NCI-H1436 treated with DMSO at 0.1 percent for 48 hours (cell line): ENCODE results near the gene TBCC.
A peak's percentile ranks its signal among the peaks of the same experiment; 100 is the strongest.
"Not testable (repeated sequence)": the region's sequence is repeated elsewhere in the genome, so short reads cannot be mapped to it uniquely, and the experiment has no call there.

Experiments used
- DNase-seq: peaks from one replicate; lab custom pipeline; 2025; lab: John Stamatoyannopoulos, UW

Gene TBCC

DNA sequence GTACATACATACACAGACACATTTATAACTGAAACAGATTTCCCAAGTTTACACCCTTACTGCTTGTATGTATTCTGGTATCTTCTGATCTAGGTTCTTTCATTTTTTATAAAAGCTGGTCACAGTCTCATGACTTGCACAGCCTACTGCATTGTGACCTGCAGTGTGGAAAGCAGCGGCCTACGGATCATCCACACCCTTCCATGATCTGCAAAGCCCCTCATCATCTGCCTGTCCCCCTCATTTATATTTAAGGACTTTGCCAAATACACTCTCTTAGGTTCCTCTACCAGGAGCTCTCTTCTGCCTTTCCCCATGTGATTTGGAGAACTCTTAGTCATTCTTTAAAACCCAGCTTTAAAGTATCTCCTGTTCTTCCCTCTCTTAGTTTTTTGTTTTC lies 23.9 kb upstream of the TBCC start:
- no peak for DNase-seq

DNA sequence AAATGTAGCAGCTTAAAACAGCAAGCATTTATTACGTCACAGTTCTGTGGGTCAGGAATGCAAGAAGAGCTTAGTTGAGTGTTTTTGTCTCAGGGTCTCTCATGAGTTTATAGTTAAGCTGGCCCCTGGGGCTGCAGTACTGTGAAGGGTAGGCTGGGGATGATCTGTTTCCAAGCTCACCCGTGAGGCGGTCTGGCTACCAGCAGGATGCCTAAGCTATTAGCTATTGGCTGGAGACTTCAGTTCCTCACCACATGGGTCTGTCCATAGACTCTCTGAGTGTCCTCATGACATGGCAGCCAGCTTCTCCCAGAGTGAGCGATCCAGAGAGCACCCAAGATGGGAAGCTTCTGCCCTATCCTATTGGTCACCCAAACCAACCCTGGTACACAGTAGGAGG lies 23.1 kb upstream of the TBCC start:
- DNase-seq: no peak

GRCh38 chr6:42766163-42766670 lies 20.3 kb upstream of the TBCC start:
- DNase-seq: no peak

GRCh38 chr6:42764911-42765648 lies 19.2 kb upstream of the TBCC start:
- DNase-seq: no peak

GRCh38 chr6:42762950-42763349 lies 17.0 kb upstream of the TBCC start:
- no peak for DNase-seq

DNA sequence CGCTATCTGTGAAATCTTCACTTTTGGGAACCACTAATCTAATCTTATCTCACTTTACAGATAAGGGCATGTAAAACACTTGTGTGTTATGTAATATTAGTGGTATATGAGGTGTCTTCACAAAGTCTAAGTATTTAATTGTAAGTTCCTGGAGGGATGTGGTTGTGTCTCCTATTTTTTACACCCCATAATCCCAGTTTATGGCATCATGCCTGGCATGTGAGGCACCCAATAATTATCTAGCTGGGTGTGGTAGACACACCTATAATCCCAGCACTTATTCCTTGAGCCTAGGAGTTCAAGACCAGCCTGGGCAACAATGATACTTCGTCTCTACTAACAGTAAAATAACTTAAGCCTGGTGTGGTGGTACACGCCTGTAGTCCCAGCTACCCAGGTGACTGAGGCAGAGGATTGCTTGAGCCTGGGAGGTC lies 16.5 kb upstream of the TBCC start:
- no peak for DNase-seq

DNA sequence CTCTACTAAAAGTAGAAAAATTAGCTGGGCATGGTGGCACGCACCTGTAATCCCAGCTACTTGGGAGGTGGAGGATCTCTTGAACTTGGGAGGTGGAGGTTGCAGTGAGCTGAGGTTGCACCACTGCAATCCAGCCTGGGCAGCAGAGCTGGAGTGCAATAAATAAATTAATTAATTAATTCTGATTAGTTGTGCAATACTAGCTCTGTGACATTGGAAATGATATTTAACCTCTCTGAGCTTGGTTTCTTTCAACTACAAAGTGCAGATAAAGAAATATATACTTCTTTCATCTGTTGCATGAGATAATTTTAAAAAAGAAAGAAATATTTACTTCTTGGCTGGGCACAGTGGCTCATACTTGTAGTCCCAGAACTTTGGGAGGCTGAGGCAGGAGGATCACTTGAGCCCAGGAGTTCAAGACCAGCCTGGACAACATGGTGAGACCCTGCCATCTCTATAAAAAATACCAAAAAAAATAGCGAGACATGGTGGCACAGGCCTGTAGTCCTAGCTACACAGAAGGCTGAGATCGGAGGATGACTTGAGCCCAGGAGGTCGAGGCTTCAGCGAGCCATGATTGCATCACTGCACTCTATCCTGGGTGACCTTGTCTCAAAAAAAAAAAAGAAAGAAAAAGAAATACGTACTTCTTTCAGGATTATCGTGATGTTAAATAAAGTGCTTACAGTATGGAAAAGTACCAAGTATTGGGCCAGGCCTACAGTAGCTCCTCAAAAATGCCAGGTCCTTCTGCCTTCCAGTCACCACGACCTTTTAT lies 15.6 kb upstream of the TBCC start:
- no peak for DNase-seq

- DNase-seq: no peak
Observed at GRCh38 chr6:42758756-42759430, 13.0 kb upstream of the TBCC start.

- no peak for DNase-seq
Observed at GRCh38 chr6:42756722-42757121, 10.8 kb upstream of the TBCC start.

DNA sequence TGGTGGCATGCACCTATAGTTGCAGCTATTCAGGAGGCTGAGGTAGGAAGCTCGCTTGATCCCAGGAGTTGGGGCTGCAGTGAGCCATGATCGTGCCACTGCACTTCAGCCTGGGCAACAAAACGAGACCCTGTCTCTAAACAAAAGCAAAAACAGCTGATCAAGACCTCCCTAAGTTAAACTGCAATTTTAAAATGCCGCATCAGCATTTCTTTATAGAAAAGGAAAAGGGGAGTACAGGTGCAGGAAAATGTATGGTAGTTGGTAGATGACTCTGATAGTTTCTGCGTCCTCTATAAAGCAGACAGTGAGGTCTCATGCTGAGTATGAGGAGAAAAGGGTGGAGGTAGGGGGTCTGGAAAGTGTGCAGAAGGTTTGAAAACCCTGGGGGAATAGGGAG lies 8.9 kb upstream of the TBCC start:
- DNase-seq: no peak

GRCh38 chr6:42751055-42751454 lies 5.2 kb upstream of the TBCC start:
- no peak for DNase-seq

DNA sequence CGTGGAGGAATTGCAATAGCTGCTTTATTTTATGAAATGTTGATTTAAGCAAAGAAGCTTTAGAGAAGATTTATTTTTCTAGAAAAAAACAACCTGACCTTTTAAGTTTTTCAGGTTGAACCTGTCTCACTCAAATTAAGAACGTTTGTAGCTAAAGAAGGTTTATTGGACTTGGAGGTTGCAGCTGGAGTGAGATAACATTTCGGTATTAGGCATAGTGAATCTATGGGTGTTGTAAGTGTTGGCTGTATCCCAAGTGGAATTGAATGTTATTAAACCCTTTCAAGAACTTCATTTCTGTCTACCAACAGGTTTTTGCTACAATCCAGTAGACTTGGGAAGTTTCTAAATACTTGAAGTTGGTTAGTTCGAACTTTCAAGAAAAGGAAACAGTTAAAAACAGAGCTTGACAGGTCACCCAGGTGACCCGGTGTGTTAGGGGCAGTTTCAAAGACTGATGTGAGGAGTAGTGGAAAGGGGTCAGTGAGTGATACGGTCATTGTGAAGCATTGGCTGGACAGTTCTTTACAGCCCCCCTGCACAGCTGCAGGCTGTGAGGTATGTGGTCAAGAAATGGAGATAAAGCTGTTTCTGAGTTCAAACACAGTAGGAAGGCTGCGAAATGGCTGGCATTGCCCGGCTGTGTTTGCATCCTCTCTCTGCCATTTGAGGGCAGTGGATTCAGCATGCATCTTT lies 2.4 kb upstream of the TBCC start:
- no peak for DNase-seq

DNA sequence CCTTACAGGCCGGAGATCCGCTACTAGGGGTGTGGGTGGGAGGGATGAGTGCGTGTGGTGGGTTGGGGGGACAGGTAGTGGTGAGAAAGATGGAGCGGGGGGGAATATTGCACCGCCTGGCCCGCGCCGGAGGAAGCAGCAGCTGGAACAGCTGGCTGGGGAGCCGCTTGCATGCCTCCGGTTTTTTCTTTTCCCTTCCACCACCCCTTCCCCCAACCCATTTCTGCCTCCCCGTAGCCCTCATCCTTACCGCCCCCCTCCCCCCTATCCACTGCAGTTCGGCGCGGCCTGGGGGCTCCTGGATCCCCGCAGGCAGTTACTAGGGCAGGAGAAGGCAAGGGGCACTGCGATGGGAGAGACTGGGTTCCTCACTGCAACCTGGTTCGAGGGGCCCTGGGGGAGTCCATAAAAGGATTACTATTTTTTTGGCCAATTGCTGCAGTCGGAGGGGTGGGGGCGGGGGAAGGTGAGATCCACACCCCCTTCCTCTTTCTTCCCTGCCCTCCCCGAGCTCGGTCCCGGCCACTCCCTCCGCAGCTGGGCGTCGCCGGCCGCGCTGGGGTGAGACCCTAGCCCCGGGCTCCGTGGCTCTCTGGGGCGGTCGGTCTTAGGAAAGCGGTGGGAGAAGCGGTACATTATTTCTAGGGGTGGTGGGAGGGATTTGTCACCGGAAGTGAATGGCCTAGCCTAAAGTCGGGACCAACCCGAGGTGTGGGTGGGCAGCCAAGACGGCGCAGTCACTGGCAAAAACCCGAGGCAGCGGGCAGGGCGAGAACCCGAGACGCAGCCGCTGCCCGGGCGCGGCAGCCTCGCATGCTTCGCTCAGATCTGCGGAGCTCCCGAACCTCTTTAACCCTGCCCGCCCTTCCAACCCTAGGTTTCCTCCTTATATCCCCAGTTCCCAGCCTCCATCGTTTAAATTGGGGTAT lies 824 bp upstream of the TBCC start:
- DNase-seq: peak; percentile 34

DNA sequence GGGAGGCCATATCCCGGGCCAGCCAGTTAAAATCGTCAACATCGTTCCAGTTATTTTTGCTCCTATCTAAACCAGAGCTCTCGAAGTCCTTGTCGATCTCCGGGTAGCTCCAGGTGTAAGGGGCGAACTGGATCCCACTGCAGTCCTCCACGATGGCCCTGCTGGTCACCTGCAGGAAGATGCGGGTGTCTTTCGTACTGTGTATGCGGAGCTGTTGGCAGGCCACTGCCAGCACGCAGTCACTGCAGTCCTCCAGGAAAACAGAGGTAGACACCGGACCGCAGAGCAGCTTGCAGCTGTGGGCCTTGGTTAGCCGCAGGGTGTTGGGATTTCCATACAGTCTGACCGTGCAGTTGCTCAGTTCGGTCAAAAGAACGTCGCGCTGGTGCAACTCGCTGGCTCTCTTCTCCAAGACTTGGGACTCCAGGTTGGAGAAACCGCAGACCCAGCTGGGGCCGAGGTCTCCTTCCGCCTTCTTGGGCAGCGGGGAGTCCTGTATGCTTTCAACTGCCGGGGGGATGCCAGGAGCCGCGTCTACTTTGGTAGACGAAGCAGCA lies 742 bp downstream of the TBCC start:
- no peak for DNase-seq

DNA sequence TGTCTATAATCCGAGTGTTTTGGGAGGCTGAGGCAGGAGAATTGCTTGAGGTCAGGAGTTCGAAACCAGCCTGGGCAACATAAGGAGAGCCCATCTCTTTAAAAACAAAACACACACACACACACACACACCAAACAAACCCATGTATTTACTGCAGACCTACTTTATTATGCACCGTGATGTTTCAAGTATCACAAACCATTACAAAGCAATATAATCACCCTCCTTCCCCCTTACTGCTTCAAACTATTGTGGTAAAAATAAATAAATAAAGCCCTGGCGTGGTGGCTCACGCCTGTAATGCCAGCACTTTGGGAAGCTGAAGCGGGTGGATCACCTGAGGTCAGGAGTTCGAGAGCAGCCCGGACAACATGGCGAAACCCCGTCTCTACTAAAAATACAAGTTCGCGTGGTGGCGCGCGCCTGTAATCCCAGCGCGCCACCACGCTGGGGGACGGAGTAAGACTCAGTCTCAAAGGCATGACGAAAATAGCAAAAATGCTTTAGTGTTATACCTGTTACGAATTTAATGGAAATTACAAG lies 1.5 kb downstream of the TBCC start:
- DNase-seq: no peak

GRCh38 chr6:42742116-42742894 lies 3.6 kb downstream of the TBCC start:
- peak; percentile 64 for DNase-seq

GRCh38 chr6:42740725-42741124 lies 5.2 kb downstream of the TBCC start:
- no peak for DNase-seq

DNA sequence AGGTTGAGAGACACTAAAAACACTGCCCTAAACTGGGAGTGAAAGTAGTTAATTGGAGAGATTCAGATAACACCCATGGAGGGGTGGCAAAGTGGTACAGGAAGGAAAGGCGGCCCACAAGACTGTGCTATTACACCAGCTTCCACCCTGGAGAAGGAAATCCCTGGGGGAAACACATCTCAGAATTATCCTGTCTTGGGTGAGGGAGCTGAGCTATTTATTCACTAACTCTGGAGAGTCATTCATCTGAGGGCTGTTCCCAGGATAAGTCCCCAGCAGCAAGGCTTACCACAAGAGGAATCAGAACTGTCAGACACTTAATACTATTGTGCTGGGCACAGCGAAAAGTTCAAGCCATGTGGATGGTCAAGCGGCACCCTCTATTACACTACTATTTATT lies 9.9 kb downstream of the TBCC start:
- DNase-seq: no peak

GRCh38 chr6:42733867-42734481 lies 11.9 kb downstream of the TBCC start:
- not testable (repeated sequence) for DNase-seq
